ENCODE data around the gene AKT2.

GRCh38 chr19:40237791-40238190, 47.4 kb downstream of the AKT2 start:
- TF ChIP-seq EZH2 (optimal IDR thresholded peaks at IDR 0.05; ENCODE audit: low read depth, low read length) (no peak), EZH2phosphoT487 (IDR thresholded peaks at IDR 0.05; ENCODE audit: low read length) (no peak)
- TF ChIP-seq, protein P1, sequence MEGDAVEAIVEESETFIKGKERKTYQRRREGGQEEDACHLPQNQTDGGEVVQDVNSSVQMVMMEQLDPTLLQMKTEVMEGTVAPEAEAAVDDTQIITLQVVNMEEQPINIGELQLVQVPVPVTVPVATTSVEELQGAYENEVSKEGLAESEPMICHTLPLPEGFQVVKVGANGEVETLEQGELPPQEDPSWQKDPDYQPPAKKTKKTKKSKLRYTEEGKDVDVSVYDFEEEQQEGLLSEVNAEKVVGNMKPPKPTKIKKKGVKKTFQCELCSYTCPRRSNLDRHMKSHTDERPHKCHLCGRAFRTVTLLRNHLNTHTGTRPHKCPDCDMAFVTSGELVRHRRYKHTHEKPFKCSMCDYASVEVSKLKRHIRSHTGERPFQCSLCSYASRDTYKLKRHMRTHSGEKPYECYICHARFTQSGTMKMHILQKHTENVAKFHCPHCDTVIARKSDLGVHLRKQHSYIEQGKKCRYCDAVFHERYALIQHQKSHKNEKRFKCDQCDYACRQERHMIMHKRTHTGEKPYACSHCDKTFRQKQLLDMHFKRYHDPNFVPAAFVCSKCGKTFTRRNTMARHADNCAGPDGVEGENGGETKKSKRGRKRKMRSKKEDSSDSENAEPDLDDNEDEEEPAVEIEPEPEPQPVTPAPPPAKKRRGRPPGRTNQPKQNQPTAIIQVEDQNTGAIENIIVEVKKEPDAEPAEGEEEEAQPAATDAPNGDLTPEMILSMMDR (IDR thresholded peaks at IDR 0.05; ENCODE audit: low read length), result no peak

Measured in MM.1S (cell line).